Liver (tissue), 3 donors: ENCODE data around the gene CAVIN4.

ENCODE experiments used
- EGR1 ChIP-seq, 2 donors: IDR thresholded peaks; 2 replicates each; pipeline ENCODE4 v1.6.1; 2016 to 2018; ENCODE audit warnings: antibody characterized with exemption in 2 of 2, low read depth in 2 of 2
- FOXA1 ChIP-seq: IDR thresholded peaks from 2 replicates; pipeline ENCODE4 v1.6.1; 2016; ENCODE audit warnings: antibody characterized with exemption
- GABPA ChIP-seq, 2 donors: IDR thresholded peaks in 1 of 2; conservative IDR thresholded peaks in 1 of 2; 2 replicates each; pipeline ENCODE4 v1.6.1; 2016; ENCODE audit warnings: antibody characterized with exemption in 2 of 2, mild to moderate bottlenecking in 1 of 2, moderate library complexity in 1 of 2
- HNF4G ChIP-seq: IDR thresholded peaks from 2 replicates; pipeline ENCODE4 v1.6.1; 2016; ENCODE audit warnings: antibody characterized with exemption
- JUND ChIP-seq, 2 donors: IDR thresholded peaks; 2 replicates each; pipeline ENCODE4 v1.6.1; 2016; ENCODE audit warnings: antibody characterized with exemption in 2 of 2
- RAD21 ChIP-seq, 2 donors: IDR thresholded peaks; 2 replicates each; pipeline ENCODE4 v1.6.1; 2016; ENCODE audit warnings: antibody characterized with exemption in 2 of 2, mild to moderate bottlenecking in 2 of 2
- SP1 ChIP-seq: IDR thresholded peaks from 2 replicates; pipeline ENCODE4 v1.6.1; 2018; ENCODE audit warnings: antibody characterized with exemption, mild to moderate bottlenecking
- TAF1 ChIP-seq: conservative IDR thresholded peaks from 2 replicates; pipeline ENCODE4 v1.6.1; 2016; ENCODE audit warnings: antibody characterized with exemption, mild to moderate bottlenecking
- YY1 ChIP-seq: IDR thresholded peaks from 2 replicates; pipeline ENCODE4 v1.6.1; 2016; ENCODE audit warnings: antibody characterized with exemption, mild to moderate bottlenecking
- TF ChIP-seq, protein P1 (sequence below): IDR thresholded peaks from 2 replicates; pipeline ENCODE4 v1.6.1; 2016; ENCODE audit warnings: antibody characterized with exemption
- TF ChIP-seq, protein P2 (sequence below): IDR thresholded peaks from 2 replicates; pipeline ENCODE4 v1.6.1; 2016; ENCODE audit warnings: antibody characterized with exemption
- TF ChIP-seq, protein P3 (sequence below): fragments of 150-350 bp; IDR thresholded peaks from 2 replicates; pipeline ENCODE4 v1.5.1; 2017; ENCODE audit warnings: improper control_type of control experiment, low read depth, low read length; ENCODE audit not compliant: missing input control
- TF ChIP-seq, protein P4 (sequence below): IDR thresholded peaks from 2 replicates; pipeline ENCODE4 v1.6.1; 2016; ENCODE audit warnings: antibody characterized with exemption
- TF ChIP-seq, protein P5 (sequence below): IDR thresholded peaks from 2 replicates; pipeline ENCODE4 v1.6.1; 2016; ENCODE audit warnings: antibody characterized with exemption, mild to moderate bottlenecking
- donor health status: healthy.
- donor health status: healthy.

DNA sequence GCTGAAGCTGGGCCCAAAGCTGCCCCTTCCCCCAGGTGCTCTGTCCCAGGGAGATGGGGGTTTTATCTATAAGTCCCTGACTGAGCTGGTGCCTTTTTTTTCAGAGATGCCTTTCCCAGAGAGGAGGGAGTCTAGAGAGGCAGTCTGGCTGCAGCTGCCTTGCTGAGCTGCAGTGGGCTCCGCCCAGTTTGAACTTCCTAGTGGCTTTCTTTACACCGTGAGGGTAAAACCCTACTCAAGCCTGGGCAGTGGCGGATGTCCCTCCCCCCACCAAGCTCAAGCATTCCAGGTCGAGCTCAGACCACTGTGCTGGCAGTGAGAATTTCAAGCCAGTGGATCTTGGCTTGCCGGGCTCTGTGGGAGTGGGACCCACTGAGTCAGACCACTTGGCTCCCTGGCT lies 41.3 kb downstream of the CAVIN4 start:
- TF ChIP-seq, protein P1, sequence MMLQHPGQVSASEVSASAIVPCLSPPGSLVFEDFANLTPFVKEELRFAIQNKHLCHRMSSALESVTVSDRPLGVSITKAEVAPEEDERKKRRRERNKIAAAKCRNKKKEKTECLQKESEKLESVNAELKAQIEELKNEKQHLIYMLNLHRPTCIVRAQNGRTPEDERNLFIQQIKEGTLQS: no peak
- TF ChIP-seq, protein P2, sequence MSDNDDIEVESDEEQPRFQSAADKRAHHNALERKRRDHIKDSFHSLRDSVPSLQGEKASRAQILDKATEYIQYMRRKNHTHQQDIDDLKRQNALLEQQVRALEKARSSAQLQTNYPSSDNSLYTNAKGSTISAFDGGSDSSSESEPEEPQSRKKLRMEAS: no peak
- no peak for TF ChIP-seq TAF1
- TF ChIP-seq, protein P3, sequence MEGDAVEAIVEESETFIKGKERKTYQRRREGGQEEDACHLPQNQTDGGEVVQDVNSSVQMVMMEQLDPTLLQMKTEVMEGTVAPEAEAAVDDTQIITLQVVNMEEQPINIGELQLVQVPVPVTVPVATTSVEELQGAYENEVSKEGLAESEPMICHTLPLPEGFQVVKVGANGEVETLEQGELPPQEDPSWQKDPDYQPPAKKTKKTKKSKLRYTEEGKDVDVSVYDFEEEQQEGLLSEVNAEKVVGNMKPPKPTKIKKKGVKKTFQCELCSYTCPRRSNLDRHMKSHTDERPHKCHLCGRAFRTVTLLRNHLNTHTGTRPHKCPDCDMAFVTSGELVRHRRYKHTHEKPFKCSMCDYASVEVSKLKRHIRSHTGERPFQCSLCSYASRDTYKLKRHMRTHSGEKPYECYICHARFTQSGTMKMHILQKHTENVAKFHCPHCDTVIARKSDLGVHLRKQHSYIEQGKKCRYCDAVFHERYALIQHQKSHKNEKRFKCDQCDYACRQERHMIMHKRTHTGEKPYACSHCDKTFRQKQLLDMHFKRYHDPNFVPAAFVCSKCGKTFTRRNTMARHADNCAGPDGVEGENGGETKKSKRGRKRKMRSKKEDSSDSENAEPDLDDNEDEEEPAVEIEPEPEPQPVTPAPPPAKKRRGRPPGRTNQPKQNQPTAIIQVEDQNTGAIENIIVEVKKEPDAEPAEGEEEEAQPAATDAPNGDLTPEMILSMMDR: no peak
- no peak for TF ChIP-seq GABPA (IDR thresholded peaks at IDR 0.05 in 1 of 2, conservative IDR thresholded peaks at IDR 0.05 in 1 of 2)
- TF ChIP-seq, protein P4, sequence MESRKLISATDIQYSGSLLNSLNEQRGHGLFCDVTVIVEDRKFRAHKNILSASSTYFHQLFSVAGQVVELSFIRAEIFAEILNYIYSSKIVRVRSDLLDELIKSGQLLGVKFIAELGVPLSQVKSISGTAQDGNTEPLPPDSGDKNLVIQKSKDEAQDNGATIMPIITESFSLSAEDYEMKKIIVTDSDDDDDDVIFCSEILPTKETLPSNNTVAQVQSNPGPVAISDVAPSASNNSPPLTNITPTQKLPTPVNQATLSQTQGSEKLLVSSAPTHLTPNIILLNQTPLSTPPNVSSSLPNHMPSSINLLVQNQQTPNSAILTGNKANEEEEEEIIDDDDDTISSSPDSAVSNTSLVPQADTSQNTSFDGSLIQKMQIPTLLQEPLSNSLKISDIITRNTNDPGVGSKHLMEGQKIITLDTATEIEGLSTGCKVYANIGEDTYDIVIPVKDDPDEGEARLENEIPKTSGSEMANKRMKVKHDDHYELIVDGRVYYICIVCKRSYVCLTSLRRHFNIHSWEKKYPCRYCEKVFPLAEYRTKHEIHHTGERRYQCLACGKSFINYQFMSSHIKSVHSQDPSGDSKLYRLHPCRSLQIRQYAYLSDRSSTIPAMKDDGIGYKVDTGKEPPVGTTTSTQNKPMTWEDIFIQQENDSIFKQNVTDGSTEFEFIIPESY: no peak
- TF ChIP-seq EGR1 (IDR thresholded peaks at IDR 0.05; ENCODE audit: low read depth in 2 of 2): no peak
- TF ChIP-seq SP1: no peak
- no peak for TF ChIP-seq JUND (IDR thresholded peaks at IDR 0.05)
- no peak for TF ChIP-seq FOXA1
- TF ChIP-seq, protein P5, sequence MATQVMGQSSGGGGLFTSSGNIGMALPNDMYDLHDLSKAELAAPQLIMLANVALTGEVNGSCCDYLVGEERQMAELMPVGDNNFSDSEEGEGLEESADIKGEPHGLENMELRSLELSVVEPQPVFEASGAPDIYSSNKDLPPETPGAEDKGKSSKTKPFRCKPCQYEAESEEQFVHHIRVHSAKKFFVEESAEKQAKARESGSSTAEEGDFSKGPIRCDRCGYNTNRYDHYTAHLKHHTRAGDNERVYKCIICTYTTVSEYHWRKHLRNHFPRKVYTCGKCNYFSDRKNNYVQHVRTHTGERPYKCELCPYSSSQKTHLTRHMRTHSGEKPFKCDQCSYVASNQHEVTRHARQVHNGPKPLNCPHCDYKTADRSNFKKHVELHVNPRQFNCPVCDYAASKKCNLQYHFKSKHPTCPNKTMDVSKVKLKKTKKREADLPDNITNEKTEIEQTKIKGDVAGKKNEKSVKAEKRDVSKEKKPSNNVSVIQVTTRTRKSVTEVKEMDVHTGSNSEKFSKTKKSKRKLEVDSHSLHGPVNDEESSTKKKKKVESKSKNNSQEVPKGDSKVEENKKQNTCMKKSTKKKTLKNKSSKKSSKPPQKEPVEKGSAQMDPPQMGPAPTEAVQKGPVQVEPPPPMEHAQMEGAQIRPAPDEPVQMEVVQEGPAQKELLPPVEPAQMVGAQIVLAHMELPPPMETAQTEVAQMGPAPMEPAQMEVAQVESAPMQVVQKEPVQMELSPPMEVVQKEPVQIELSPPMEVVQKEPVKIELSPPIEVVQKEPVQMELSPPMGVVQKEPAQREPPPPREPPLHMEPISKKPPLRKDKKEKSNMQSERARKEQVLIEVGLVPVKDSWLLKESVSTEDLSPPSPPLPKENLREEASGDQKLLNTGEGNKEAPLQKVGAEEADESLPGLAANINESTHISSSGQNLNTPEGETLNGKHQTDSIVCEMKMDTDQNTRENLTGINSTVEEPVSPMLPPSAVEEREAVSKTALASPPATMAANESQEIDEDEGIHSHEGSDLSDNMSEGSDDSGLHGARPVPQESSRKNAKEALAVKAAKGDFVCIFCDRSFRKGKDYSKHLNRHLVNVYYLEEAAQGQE: no peak
- TF ChIP-seq RAD21 (IDR thresholded peaks at IDR 0.05): no peak
- TF ChIP-seq YY1: no peak
- no peak for TF ChIP-seq HNF4G
